ENCODE data around the gene NUP35. TPM values are rescaled to one million over a fixed set of nuclear protein-coding genes. Genes with fewer than 3 reads are reported as not detected.

Gene NUP35
- total RNA-seq, 1 experiment from 2014 or later = 52.6 TPM

Other genes starting within 250 kb of the NUP35 start
- gene NCKAP1, start 86.0 kb upstream of the NUP35 start, total RNA-seq (2014; rRNA removed; shearing (Covaris generic)) = 108 and 118 TPM in 2 replicates
- gene DUSP19, start 45.7 kb upstream of the NUP35 start, total RNA-seq (2014; rRNA removed; shearing (Covaris generic)) = 3.4 and 3.9 TPM in 2 replicates

All from SJCRH30 (cell line).